Large intestine (tissue), 3 donors: Measurements from ENCODE around the gene PRRT3. TPM values are rescaled to one million over a fixed set of nuclear protein-coding genes. Genes with fewer than 3 reads are reported as not detected.
A peak's percentile ranks its signal among the peaks of the same experiment; 100 is the strongest.

Source experiments
- DNase-seq, 2 donors: peaks; one replicate each; pipeline versions ENCODE4 v3.0.0 to v3.0.0-alpha.2; 2013
- H3K27ac ChIP-seq: one replicate; pipeline ENCODE4 v1.5.1; 2013; ENCODE audit warnings: low read length
- H3K27me3 ChIP-seq: 2 replicates; pipeline ENCODE4 v1.6.1; 2013; ENCODE audit warnings: low read length; ENCODE audit not compliant: control insufficient read depth, insufficient read depth
- H3K36me3 ChIP-seq: 2 replicates; pipeline ENCODE4 v1.6.1; 2013; ENCODE audit warnings: low read length; ENCODE audit not compliant: control insufficient read depth, insufficient read depth
- H3K4me1 ChIP-seq: one replicate; pipeline ENCODE4 v1.6.1; 2013; ENCODE audit warnings: low read length; ENCODE audit not compliant: control insufficient read depth, insufficient read depth
- H3K4me3 ChIP-seq: one replicate; pipeline ENCODE4 v1.5.1; 2013; ENCODE audit warnings: low read length
- H3K9me3 ChIP-seq: one replicate; pipeline ENCODE4 v1.6.1; 2013; ENCODE audit warnings: mild to moderate bottlenecking, low read depth, low read length, moderate library complexity; ENCODE audit not compliant: control insufficient read depth
- WGBS: methylation state at CpG from one replicate; pipeline ENCODE4 v1.1.5; 2013; ENCODE audit warnings: low lambda C conversion rate; ENCODE audit not compliant: insufficient coverage; 5-methylcytosine and 5-hydroxymethylcytosine counted together
- polyA plus RNA-seq: library from polyadenylated mRNA; unstranded; fragments of 120-200 nt; gene quantifications from one replicate; pipeline ENCODE4 v1.2.1, GENCODE V29; 2013

Gene PRRT3
- polyA plus RNA-seq, 1 donor, result 1.8 TPM

DNA sequence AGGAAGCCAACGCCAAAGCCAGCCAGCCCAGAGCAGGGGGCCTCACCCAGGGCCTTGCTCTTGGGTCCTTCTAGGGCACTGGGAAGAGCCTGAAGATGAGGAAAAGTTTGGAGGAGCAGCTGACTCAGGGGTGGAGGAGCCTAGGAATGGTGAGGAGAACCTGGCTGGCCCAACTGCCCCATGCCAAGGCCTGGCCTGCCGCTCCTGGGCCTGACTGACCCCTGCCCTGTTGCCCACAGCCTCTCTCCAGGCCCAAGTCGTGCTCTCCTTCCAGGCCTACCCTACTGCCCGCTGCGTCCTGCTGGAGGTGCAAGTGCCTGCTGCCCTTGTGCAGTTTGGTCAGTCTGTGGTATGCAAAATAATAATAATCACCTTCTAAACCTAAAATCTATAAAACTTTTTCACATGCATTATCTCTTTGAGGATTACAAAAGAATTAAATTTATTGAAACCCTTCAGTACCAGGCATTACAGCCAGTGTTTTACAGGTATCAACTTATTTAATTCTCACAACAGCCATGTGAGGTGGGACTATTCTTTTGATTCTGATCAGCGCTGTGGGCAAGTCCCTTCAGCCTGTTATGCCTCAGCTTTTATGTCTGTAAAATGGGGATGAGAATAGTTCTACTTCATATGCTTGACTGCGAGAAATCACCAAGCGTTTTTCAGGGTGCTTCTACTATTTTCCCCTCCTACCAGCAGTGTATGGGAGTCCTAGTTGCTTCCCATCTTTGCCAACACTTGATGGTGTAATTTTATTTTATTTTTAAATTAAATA lies 33.8 kb downstream of the PRRT3 start:
- Histone ChIP-seq H3K4me3 (no peak overlapping the region), H3K27ac (no peak overlapping the region), H3K4me1 (peaks cover 35% of the 10 kb centered on the region), H3K36me3 (peaks cover 26% of the 10 kb centered on the region), H3K9me3 (no peaks in the 10 kb centered on the region), H3K27me3 (no peaks in the 10 kb centered on the region)
- 100% methylated on average over 1 of the region's 8 CpGs for WGBS
- no peak for DNase-seq

DNA sequence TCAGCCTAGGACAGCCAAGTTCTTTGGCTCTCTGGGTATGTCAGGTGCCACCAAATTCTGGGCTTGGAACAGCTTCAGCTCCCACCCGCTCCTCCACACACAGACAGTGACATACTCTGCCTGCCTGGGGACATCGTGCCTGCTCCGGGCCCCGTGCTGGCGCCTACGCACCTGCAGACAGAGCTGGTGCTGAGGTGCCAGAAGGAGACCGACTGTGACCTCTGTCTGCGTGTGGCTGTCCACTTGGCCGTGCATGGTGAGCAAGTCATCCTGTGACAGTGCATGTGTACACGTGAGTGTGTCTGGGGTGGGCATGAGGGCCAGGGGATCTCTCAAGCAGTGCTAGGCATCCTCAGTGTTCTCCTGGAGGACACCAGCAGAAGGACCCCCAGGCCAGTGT lies 34.4 kb downstream of the PRRT3 start:
- Histone ChIP-seq H3K4me3 (no peak overlapping the region), H3K27me3 (no peaks in the 10 kb centered on the region), H3K36me3 (peaks cover 26% of the 10 kb centered on the region), H3K4me1 (peaks cover 35% of the 10 kb centered on the region), H3K27ac (no peak overlapping the region), H3K9me3 (no peaks in the 10 kb centered on the region)
- no peak for DNase-seq
- WGBS, result no CpG with 5 or more reads among the region's 10 CpGs

DNA sequence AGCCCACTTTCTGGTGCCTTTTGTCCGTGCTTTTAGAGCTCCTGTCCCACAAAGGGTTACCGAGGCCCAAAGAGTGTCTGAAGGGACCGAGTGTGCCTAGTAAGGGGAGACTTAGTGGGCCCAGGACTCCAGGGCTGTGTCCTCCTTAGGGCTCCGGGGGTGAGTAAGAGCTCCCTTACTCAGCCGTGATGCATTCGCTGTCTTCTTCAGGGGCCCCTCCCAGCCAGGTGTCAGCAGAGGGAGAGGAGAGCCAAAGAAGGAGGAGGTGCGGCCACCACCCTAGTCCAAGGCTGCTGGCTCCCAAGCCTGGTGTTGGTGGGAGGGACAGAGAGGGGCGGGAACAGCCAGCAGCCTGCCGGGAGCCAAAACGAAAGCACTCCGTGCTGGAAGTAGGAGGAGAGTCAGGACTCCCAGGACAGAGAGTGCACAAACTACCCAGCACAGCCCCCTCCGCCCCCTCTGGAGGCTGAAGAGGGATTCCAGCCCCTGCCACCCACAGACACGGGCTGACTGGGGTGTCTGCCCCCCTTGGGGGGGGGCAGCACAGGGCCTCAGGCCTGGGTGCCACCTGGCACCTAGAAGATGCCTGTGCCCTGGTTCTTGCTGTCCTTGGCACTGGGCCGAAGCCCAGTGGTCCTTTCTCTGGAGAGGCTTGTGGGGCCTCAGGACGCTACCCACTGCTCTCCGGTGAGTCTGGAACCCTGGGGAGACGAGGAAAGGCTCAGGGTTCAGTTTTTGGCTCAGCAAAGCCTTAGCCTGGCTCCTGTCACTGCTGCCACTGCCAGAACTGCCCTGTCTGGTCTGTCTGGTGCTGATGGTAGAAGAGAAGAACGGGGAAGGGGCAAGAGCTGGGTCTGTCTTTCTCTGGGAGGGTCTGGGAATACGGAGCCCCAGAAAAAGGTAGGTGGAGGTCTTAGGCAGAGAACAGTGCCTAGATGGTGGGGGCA lies 35.2 kb downstream of the PRRT3 start, which contains the start of gene IL17RC:
Gene IL17RC (plus strand): TSS at position 365 of the 947 bp plus-strand sequence. CDS start 218 bp downstream, at position 583.
- Histone ChIP-seq H3K27ac (peak within 1 kb of the TSS; percentile 93), H3K27me3 (no peaks in the 10 kb centered on the region), H3K4me1 (peaks cover 35% of the 10 kb centered on the region), H3K4me3 (peak within 1 kb of the TSS; percentile 56), H3K9me3 (no peaks in the 10 kb centered on the region), H3K36me3 (peaks cover 24% of the 10 kb centered on the region)
- DNase-seq, result peak; percentile 93 to 95
- no CpG with 5 or more reads among the region's 19 CpGs for WGBS

DNA sequence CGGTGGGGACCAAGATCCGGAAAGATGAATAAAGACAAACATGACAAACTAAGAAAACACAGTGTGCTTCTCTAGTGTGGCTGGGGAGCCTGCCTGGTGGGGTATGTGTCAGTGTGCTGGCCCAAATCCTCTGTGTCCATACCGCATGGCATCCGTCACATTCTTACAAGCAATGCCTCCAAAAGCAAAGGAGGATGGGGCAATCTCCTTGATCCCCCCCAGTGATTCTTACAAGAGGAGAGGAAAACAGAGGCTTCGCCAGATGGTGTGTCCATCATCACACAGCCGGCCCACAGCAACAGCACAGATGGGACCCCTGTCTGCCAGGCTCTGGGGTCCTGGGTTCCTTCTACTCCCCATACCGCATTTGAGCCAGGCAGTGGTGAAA lies 35.9 kb downstream of the PRRT3 start:
- Histone ChIP-seq H3K4me1 (peaks cover 35% of the 10 kb centered on the region), H3K9me3 (no peaks in the 10 kb centered on the region), H3K27me3 (no peaks in the 10 kb centered on the region), H3K27ac (peak overlapping the region; percentile 93), H3K36me3 (peaks cover 31% of the 10 kb centered on the region), H3K4me3 (peak overlapping the region; percentile 56)
- no CpG with 5 or more reads among the region's 7 CpGs for WGBS
- peak in 1 of 2 donors; percentile 38 for DNase-seq

DNA sequence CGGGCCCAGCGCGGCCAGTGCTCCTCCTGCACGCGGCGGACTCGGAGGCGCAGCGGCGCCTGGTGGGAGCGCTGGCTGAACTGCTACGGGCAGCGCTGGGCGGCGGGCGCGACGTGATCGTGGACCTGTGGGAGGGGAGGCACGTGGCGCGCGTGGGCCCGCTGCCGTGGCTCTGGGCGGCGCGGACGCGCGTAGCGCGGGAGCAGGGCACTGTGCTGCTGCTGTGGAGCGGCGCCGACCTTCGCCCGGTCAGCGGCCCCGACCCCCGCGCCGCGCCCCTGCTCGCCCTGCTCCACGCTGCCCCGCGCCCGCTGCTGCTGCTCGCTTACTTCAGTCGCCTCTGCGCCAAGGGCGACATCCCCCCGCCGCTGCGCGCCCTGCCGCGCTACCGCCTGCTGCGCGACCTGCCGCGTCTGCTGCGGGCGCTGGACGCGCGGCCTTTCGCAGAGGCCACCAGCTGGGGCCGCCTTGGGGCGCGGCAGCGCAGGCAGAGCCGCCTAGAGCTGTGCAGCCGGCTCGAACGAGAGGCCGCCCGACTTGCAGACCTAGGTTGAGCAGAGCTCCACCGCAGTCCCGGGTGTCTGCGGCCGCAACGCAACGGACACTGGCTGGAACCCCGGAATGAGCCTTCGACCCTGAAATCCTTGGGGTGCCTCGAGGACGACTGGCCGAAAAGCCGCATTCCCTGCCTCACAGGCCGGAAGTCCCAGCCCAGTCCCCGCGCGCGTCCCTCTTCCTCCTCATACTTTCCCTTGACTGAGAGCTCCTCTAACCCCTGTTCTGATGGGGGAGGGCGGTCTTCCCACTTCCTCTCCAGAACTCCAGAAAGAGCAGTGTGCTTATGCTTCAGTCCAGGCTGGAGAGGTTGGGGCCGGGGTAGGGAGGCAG lies 36.7 kb downstream of the PRRT3 start:
- Histone ChIP-seq H3K4me3 (peak overlapping the region; percentile 53), H3K27me3 (no peaks in the 10 kb centered on the region), H3K9me3 (no peaks in the 10 kb centered on the region), H3K36me3 (peaks cover 32% of the 10 kb centered on the region), H3K27ac (peak overlapping the region; percentile 93), H3K4me1 (peaks cover 35% of the 10 kb centered on the region)
- no CpG with 5 or more reads among the region's 99 CpGs for WGBS
- peak; percentile 63 to 80 for DNase-seq

DNA sequence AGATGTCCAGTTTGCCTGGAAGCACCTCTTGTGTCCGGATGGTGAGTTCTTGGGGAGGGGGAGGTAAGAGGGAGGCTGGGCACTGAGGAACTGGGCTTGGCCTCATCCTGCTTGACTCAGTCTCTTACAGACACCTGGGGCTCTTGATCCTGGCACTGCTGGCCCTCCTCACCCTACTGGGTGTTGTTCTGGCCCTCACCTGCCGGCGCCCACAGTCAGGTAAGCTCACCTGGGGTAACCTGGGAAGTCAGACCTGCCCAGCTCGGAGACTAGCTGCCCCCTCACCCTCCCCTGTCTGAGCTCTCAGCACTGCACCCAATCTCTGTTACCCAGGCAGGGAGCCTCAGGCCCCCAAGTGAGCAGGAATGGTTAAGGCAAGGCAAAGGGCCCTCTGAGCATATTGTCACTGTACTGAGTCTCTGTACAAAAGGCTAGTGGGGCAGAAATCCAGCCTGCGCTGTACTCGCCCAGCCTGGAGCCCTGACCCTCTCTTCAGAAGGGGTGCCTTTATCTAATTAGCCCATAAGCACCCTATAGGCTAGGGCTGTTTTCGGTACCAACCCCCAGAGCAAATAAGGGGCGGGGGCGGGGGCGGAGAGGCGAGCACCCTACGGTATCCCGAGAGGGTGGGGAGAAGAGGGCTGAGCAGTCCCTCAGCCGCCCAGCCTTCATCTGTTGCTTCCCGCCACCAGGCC lies 37.5 kb downstream of the PRRT3 start:
- Histone ChIP-seq H3K4me3 (peak overlapping the region; percentile 7), H3K27me3 (no peaks in the 10 kb centered on the region), H3K36me3 (peaks cover 25% of the 10 kb centered on the region), H3K27ac (peak overlapping the region; percentile 75), H3K9me3 (no peaks in the 10 kb centered on the region), H3K4me1 (peaks cover 35% of the 10 kb centered on the region)
- no CpG with 5 or more reads among the region's 15 CpGs for WGBS
- DNase-seq, result no peak

DNA sequence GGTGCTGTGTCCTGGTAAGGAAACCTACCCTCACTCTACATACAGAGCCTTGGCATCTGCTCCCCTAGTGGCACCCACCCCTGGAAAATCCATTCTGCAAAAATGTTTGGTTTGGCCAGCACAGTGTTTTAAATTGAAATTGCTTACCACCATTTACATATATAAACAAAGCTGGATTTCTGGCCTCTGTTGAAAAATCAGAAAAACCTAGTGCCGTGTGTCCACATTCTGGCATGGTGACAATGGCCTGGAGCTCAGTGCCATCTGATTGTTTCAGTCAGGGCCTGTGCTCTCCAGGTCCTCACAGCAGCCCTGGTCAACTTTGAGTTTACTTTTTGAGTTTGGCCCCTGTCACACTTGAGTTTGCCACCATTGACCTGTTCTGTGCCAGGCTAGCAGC lies 38.2 kb downstream of the PRRT3 start:
- DNase-seq, result no peak
- peaks cover 35% of the 10 kb centered on the region for H3K4me1 ChIP-seq
- peak overlapping the region; percentile 75 for H3K27ac ChIP-seq
- no peak overlapping the region for H3K4me3 ChIP-seq
- H3K9me3 ChIP-seq, result no peaks in the 10 kb centered on the region
- H3K36me3 ChIP-seq, result peaks cover 31% of the 10 kb centered on the region
- no peaks in the 10 kb centered on the region for H3K27me3 ChIP-seq
- no CpG with 5 or more reads among the region's 1 CpG for WGBS

DNA sequence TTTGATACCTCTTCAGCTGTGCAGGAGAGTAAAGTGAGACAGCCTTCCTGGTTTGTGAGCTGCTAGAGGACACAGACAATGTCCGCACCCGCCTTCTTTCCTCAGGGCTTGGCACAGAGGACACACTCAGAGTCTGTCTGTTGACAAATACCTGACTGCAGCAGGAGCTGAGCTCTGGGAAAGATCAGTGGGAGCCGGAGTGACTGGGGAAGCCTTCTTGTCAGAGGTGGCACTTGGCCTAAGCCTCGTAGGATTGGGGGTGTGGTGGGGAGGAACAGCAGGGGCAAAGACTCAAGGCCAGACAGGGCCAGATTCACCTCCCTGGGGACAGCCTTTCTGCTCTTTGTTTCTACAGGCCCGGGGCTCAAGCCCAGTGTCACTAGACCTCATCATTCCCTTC lies 38.6 kb downstream of the PRRT3 start:
- Histone ChIP-seq H3K4me3 (no peak overlapping the region), H3K27ac (no peak overlapping the region), H3K36me3 (peaks cover 35% of the 10 kb centered on the region), H3K27me3 (no peaks in the 10 kb centered on the region), H3K4me1 (peaks cover 35% of the 10 kb centered on the region), H3K9me3 (no peaks in the 10 kb centered on the region)
- no CpG with 5 or more reads among the region's 5 CpGs for WGBS
- DNase-seq, result no peak

DNA sequence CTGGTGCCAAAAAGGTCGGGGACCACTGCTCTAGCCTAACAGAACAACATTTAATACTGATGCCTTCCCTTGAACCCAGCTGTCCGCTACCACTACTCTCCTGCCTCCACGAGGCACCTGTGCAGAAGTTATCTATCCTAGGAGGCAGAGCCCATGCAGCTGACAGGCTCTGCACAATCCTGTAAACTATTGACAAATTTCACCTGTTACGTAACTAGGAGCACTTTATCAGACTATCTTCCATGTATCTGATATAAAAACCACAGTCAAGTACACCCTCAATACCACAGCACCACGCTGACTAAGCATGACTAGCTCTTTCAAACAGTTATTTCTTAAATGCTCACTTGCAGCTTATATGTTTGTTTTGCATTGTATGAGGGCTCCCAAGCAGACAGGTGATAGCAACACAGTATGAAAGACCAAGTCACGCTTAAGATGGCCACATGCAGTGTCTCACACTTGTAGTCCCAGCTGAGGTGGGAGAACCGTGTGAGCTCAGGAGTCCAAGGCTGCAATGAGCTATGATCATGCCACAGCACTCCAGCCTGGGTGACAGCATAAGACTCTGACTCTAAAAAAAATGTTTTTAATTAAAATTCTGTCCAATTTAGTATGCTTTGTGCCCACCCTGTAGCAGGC lies 39.8 kb downstream of the PRRT3 start:
- Histone ChIP-seq H3K4me1 (peaks cover 25% of the 10 kb centered on the region), H3K4me3 (no peak overlapping the region), H3K9me3 (no peaks in the 10 kb centered on the region), H3K27me3 (no peaks in the 10 kb centered on the region), H3K36me3 (peaks cover 47% of the 10 kb centered on the region), H3K27ac (no peak overlapping the region)
- DNase-seq, result no peak
- WGBS, result no CpG with 5 or more reads among the region's 7 CpGs
